ENCODE results near the gene S100A9.

S100A9 gene

GRCh38 chr1:153397924-153398651, 40.4 kb downstream of the S100A9 start:
- Histone ChIP-seq H3K9me3 (ENCODE audit: control insufficient read depth, insufficient read depth, low read depth, low read length) (no peaks in the 10 kb centered on the region), H3K4me3 (ENCODE audit: low read depth, low read length) (no peak overlapping the region), H3K36me3 (ENCODE audit: control insufficient read depth in 2 of 2, insufficient read depth in 1 of 2, low read length in 2 of 2) (no peaks in the 10 kb centered on the region), H3K27ac (ENCODE audit: extremely low read depth, low read depth, low read length) (no peak overlapping the region), H3K4me1 (ENCODE audit: control insufficient read depth, insufficient read depth, low read length) (no peaks in the 10 kb centered on the region)
- TF ChIP-seq KLF1 (tag by site-specific recombination; IDR thresholded peaks at IDR 0.05) (no peak), SETDB1 (IDR thresholded peaks at IDR 0.05; ENCODE audit: insufficient read length, low read length) (no peak), ZNF121 (tag by site-specific recombination; IDR thresholded peaks at IDR 0.05) (no peak), ZBTB21 (tag by site-specific recombination; IDR thresholded peaks at IDR 0.05) (no peak), ZNF560 (tag by site-specific recombination; IDR thresholded peaks at IDR 0.05; ENCODE audit: borderline replicate concordance) (no peak), KLF7 (tag by site-specific recombination; IDR thresholded peaks at IDR 0.05; ENCODE audit: borderline replicate concordance) (no peak), ZNF16 (tag by site-specific recombination; IDR thresholded peaks at IDR 0.05; ENCODE audit: low read depth) (no peak), ZNF510 (tag by site-specific recombination; IDR thresholded peaks at IDR 0.05; ENCODE audit: insufficient replicate concordance) (no peak), SALL2 (tag by site-specific recombination; IDR thresholded peaks at IDR 0.05; ENCODE audit: borderline replicate concordance) (no peak), ZNF19 (tag by site-specific recombination; IDR thresholded peaks at IDR 0.05; ENCODE audit: low read depth) (no peak), ZNF174 (tag by site-specific recombination; IDR thresholded peaks at IDR 0.05) (no peak), HOXD13 (CRISPR knock-in tag; IDR thresholded peaks at IDR 0.05; ENCODE audit: borderline replicate concordance) (no peak), ZNF404 (tag by site-specific recombination; IDR thresholded peaks at IDR 0.05) (no peak), ZNF792 (tag by site-specific recombination; IDR thresholded peaks at IDR 0.05) (no peak), TSHZ1 (tag by site-specific recombination; IDR thresholded peaks at IDR 0.05; ENCODE audit: borderline replicate concordance) (no peak), ZNF664 (tag by site-specific recombination; IDR thresholded peaks at IDR 0.05) (no peak), ZNF558 (tag by site-specific recombination; IDR thresholded peaks at IDR 0.05) (no peak)
- TF ChIP-seq, protein P1, sequence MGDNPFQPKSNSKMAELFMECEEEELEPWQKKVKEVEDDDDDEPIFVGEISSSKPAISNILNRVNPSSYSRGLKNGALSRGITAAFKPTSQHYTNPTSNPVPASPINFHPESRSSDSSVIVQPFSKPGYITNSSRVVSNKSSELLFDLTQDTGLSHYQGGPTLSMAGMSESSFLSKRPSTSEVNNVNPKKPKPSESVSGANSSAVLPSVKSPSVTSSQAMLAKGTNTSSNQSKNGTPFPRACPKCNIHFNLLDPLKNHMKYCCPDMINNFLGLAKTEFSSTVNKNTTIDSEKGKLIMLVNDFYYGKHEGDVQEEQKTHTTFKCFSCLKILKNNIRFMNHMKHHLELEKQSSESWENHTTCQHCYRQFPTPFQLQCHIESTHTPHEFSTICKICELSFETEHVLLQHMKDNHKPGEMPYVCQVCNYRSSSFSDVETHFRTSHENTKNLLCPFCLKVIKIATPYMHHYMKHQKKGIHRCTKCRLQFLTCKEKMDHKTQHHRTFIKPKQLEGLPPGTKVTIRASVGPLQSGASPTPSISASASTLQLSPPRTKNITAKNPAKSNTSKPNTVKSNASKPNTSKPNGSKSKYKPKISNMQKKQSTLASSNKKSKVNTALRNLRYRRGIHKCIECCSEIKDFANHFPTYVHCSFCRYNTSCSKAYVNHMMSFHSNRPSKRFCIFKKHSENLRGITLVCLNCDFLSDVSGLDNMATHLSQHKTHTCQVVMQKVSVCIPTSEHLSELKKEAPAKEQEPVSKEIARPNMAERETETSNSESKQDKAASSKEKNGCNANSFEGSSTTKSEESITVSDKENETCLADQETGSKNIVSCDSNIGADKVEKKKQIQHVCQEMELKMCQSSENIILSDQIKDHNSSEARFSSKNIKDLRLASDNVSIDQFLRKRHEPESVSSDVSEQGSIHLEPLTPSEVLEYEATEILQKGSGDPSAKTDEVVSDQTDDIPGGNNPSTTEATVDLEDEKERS (tag by site-specific recombination; IDR thresholded peaks at IDR 0.05), result no peak
- ChIA-PET CTCF (no interaction called here), POLR2A (no interaction called here)

DNA sequence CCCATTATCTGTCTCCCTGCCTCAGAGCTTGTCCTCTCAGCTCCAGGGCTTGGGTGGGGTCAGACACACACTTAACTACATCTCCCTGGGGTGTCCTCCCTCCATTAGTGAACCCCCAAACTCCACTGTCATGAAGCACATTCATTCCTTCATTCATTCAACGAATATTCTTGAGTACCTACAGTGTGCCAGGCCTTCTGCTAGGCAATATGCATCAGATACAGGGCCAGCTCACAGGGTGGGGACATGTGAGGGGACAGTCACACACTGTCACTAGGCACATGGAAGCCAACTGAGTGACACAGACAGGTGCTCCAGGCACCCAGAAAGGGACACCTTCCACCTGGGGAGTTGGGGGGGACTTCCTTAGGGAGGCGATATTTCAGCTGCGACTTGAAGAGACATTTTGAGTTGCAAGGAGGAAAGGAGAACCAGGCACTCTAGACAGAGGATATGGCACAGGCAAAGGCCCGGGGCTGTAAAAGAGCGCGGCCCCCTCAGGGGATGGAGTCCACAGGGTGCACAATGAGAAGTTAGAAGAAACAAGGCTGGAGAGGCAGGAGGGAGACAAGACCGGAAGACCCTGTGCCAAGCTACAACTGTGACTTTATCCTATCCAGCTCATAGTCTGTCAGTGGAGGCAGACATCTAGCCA, 41.9 kb downstream of the S100A9 start:
- POLR2A ChIA-PET, result no interaction called here
- Histone ChIP-seq H3K4me1 (ENCODE audit: control insufficient read depth, insufficient read depth, low read length) (no peaks in the 10 kb centered on the region), H3K36me3 (ENCODE audit: control insufficient read depth in 2 of 2, insufficient read depth in 1 of 2, low read length in 2 of 2) (no peaks in the 10 kb centered on the region), H3K27ac (ENCODE audit: extremely low read depth, low read depth, low read length) (no peak overlapping the region), H3K9me3 (ENCODE audit: control insufficient read depth, insufficient read depth, low read depth, low read length) (no peaks in the 10 kb centered on the region), H3K4me3 (ENCODE audit: low read depth, low read length) (no peak overlapping the region)
- CTCF ChIA-PET, result interaction anchor here (1.0 to 2.0 kb wide), 5 partner anchors 27 to 96 kb away, joined by 3 to 9 read pairs (median 3); no protein-coding TSS in a partner anchor
- TF ChIP-seq KLF9 (tag by site-specific recombination; IDR thresholded peaks at IDR 0.05; ENCODE audit: low read depth) (no peak), ZSCAN4 (tag by site-specific recombination; IDR thresholded peaks at IDR 0.05) (no peak), ZNF521 (tag by site-specific recombination; IDR thresholded peaks at IDR 0.05) (no peak)
- TF ChIP-seq, protein P2, sequence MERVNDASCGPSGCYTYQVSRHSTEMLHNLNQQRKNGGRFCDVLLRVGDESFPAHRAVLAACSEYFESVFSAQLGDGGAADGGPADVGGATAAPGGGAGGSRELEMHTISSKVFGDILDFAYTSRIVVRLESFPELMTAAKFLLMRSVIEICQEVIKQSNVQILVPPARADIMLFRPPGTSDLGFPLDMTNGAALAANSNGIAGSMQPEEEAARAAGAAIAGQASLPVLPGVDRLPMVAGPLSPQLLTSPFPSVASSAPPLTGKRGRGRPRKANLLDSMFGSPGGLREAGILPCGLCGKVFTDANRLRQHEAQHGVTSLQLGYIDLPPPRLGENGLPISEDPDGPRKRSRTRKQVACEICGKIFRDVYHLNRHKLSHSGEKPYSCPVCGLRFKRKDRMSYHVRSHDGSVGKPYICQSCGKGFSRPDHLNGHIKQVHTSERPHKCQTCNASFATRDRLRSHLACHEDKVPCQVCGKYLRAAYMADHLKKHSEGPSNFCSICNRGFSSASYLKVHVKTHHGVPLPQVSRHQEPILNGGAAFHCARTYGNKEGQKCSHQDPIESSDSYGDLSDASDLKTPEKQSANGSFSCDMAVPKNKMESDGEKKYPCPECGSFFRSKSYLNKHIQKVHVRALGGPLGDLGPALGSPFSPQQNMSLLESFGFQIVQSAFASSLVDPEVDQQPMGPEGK (tag by site-specific recombination; IDR thresholded peaks at IDR 0.05), result no peak
- TF ChIP-seq, protein P3, sequence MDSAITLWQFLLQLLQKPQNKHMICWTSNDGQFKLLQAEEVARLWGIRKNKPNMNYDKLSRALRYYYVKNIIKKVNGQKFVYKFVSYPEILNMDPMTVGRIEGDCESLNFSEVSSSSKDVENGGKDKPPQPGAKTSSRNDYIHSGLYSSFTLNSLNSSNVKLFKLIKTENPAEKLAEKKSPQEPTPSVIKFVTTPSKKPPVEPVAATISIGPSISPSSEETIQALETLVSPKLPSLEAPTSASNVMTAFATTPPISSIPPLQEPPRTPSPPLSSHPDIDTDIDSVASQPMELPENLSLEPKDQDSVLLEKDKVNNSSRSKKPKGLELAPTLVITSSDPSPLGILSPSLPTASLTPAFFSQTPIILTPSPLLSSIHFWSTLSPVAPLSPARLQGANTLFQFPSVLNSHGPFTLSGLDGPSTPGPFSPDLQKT (IDR thresholded peaks at IDR 0.05; ENCODE audit: borderline replicate concordance, low read depth, low read length), result no peak
